Activated naive CD8-positive, alpha-beta T cell treated with anti-CD3 and anti-CD28 coated beads, Interleukin-2, amount 50 U/mL, for 24 hours (primary cell): Measurements from ENCODE around the gene TMEM47.

Experiments
- ATAC-seq: fragments of 150-1000 bp; cut with Tn5 transposase; one replicate; pipeline ENCODE4 v1.10.0; 2021
- DNase-seq: peaks from one replicate; pipeline ENCODE4 v3.0.0; 2021
- H3K27ac Mint-ChIP-seq: one replicate; pipeline ENCODE4 v1.8.0; 2021; ENCODE audit warnings: mild to moderate bottlenecking, mixed read lengths
- H3K27me3 Mint-ChIP-seq: one replicate; pipeline ENCODE4 v1.8.0; 2021; ENCODE audit warnings: mixed read lengths
- H3K36me3 Mint-ChIP-seq: one replicate; pipeline ENCODE4 v1.8.0; 2021; ENCODE audit warnings: low read depth, mixed read lengths
- H3K4me1 Mint-ChIP-seq: one replicate; pipeline ENCODE4 v1.8.0; 2021; ENCODE audit warnings: mixed read lengths
- H3K4me3 Mint-ChIP-seq: one replicate; pipeline ENCODE4 v1.8.0; 2021; ENCODE audit warnings: mild to moderate bottlenecking, moderate library complexity, mixed read lengths
- H3K9me3 Mint-ChIP-seq: one replicate; pipeline ENCODE4 v1.8.0; 2021; ENCODE audit warnings: mixed read lengths

TMEM47 gene

GRCh38 chrX:34656842-34657725, at the start of gene TMEM47:
TMEM47 (minus strand) TSS chrX:34657285; CDS start chrX:34657029, 256 bp downstream.
- no peak within 1 kb of the TSS for H3K4me3 Mint-ChIP-seq
- ATAC-seq = no peak
- DNase-seq = no peak
- no peak within 1 kb of the TSS for H3K27ac Mint-ChIP-seq
- H3K36me3 Mint-ChIP-seq = no peaks in the 10 kb centered on the region
- peaks cover 20% of the 10 kb centered on the region for H3K27me3 Mint-ChIP-seq
- peaks cover 3% of the 10 kb centered on the region for H3K9me3 Mint-ChIP-seq
- H3K4me1 Mint-ChIP-seq = peaks cover 2% of the 10 kb centered on the region

DNA sequence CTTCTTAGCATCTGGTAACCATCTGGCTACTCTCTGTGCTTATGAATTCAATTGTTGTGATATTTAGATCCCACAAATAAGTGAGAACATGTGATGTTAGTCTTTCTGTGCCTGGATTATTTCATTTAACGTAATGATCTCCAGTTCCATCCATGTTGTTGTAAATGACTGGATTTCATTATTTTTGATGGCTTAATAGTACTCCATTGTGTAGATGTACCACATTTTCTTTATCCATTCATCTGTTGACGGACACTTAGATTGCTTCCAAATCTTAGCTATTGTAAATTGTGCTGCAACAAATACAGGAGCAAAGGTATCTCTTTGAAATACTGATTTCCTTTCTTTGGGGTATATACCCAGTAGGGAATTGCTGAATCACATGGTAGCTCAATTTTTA, 30.0 kb upstream of the TMEM47 start:
- no peaks in the 10 kb centered on the region for H3K36me3 Mint-ChIP-seq
- H3K9me3 Mint-ChIP-seq = peaks cover 8% of the 10 kb centered on the region
- H3K4me1 Mint-ChIP-seq = no peaks in the 10 kb centered on the region
- H3K27me3 Mint-ChIP-seq = no peaks in the 10 kb centered on the region
- ATAC-seq (no peak), DNase-seq (no peak)
- H3K4me3 Mint-ChIP-seq = no peak overlapping the region
- H3K27ac Mint-ChIP-seq = no peak overlapping the region

DNA sequence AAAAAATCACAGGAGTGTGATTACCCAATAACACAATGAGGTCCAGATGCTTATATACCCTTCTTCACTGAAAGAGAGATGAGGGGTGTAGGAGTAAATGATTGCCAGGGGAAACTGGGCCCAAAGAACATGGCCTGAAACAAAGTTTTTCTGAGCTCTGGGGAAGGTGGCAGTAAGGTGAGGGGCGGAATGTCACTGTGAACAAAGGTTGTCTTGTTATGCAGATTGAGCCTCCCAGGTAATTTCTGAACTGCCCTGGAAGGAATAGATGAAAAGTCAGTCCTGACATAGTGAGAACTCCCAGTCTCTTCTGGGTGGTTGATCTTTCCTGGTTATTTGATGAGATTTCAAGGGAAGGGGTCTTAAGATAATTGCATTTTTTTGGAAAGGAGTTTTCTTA, 2.5 kb upstream of the TMEM47 start:
- ATAC-seq (no peak), DNase-seq (no peak)
- peaks cover 3% of the 10 kb centered on the region for H3K9me3 Mint-ChIP-seq
- H3K27me3 Mint-ChIP-seq = peaks cover 20% of the 10 kb centered on the region
- no peaks in the 10 kb centered on the region for H3K36me3 Mint-ChIP-seq
- H3K27ac Mint-ChIP-seq = no peak overlapping the region
- H3K4me3 Mint-ChIP-seq = no peak overlapping the region
- H3K4me1 Mint-ChIP-seq = peaks cover 2% of the 10 kb centered on the region

DNA sequence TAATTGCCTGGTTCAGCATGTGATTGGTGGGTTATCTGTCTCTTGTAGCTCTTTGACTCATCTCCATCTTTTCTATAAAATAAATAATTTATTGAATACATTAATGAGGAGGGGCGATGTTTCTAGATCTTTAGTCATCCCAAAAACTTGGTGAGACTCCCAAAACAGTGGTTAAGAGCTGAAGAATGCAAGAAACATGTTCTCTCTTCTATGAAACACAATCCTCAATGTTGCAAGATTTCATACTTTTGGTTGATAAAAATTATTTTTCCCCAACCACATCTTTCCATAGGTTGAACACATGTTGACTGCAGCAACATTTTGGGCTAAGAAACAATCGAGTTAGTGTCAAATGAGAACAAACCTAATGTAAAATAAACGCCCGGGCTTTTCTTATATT, 1.2 kb upstream of the TMEM47 start:
- ATAC-seq = no peak
- Mint-ChIP-seq H3K4me3 (no peak overlapping the region), H3K9me3 (peaks cover 3% of the 10 kb centered on the region), H3K36me3 (no peaks in the 10 kb centered on the region), H3K27me3 (peaks cover 20% of the 10 kb centered on the region), H3K4me1 (peaks cover 2% of the 10 kb centered on the region), H3K27ac (no peak overlapping the region)
- no peak for DNase-seq

DNA sequence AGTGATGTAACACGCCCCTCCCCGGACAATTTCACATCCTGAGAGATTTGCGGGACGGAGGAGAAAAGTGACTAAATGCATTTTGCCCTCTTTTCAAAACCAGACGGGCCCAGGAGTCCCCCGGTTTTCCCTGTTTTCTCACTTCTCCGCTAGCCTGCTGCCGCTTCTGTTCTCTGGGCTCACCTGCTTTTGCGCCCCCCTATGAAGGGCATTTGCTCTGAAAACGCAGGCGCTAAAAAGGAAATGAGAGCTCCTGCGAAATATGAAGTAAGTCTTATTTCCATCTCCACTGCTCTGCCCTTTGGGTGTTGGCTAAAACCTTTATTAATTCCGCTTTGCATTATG, 613 bp upstream of the TMEM47 start:
- H3K9me3 Mint-ChIP-seq = peaks cover 3% of the 10 kb centered on the region
- peaks cover 20% of the 10 kb centered on the region for H3K27me3 Mint-ChIP-seq
- H3K27ac Mint-ChIP-seq = no peak overlapping the region
- peaks cover 2% of the 10 kb centered on the region for H3K4me1 Mint-ChIP-seq
- no peak overlapping the region for H3K4me3 Mint-ChIP-seq
- DNase-seq (no peak), ATAC-seq (no peak)
- H3K36me3 Mint-ChIP-seq = no peaks in the 10 kb centered on the region

DNA sequence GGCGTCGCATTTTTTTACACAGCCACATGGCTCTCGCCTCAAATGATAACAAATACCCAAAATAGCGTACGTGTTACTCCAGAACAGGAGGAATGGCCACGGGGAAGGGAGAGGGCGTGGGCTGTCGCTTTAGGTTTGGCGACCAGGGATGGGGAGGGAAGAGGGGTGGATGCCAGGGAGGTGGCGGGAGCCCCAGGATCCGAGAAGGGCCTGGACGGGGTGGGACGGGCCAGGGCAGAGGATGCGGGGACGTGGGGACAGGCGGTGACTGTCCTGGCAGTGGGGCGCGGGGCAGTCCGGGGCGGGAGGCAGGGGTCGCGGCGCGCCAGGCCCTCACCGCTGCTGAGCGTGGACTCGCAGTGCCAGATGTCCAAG, 631 bp downstream of the TMEM47 start:
- Mint-ChIP-seq H3K27me3 (peaks cover 20% of the 10 kb centered on the region), H3K4me3 (no peak overlapping the region), H3K4me1 (peaks cover 2% of the 10 kb centered on the region), H3K9me3 (no peaks in the 10 kb centered on the region), H3K36me3 (no peaks in the 10 kb centered on the region), H3K27ac (no peak overlapping the region)
- DNase-seq (no peak), ATAC-seq (no peak)

DNA sequence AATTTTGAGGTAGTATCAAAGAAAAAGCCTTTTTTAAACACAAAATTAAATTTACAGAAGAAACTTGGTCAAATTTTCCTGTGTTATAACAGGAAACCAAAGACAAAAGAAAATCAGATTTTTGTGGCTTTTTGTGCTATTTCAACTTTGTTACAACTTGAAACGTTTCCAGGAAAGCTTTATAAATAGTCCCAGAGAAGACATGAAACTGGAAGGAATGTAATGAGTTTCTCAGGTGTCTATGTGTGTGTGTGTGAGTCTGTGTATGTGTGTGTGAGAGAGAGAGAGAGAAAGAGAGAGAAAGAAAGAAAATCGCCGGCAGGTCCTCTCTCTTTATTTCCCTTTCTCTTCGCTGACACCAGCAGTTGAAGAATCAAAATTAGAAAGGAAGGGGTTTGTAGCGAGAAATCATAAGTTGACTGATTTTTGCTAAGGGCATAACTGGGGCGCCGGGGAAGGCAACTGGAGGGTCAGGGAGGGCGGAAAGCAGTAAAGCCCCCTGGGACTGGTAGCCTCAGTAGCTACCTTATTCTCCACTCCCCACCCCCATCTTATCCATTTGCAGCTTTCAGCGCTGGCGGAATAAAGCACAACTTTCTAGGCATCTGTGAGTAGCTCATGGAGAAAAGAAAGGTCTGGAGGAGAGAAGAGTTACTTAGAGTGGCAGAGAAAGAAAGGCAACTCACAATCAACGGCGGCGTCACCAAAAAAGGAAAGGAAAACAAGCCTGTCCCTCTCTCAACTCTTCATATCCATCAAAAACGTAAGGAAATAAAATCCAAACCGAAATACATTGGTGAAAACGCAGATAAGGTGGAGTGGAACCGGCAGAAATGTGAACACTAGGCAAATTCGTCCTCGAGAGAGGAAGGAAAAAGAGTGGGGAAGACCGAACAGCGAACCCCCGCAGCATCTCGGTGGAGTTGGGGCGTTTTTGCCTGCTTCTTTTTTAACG, 1.3 kb downstream of the TMEM47 start:
- no peak overlapping the region for H3K4me3 Mint-ChIP-seq
- no peak for ATAC-seq

DNA sequence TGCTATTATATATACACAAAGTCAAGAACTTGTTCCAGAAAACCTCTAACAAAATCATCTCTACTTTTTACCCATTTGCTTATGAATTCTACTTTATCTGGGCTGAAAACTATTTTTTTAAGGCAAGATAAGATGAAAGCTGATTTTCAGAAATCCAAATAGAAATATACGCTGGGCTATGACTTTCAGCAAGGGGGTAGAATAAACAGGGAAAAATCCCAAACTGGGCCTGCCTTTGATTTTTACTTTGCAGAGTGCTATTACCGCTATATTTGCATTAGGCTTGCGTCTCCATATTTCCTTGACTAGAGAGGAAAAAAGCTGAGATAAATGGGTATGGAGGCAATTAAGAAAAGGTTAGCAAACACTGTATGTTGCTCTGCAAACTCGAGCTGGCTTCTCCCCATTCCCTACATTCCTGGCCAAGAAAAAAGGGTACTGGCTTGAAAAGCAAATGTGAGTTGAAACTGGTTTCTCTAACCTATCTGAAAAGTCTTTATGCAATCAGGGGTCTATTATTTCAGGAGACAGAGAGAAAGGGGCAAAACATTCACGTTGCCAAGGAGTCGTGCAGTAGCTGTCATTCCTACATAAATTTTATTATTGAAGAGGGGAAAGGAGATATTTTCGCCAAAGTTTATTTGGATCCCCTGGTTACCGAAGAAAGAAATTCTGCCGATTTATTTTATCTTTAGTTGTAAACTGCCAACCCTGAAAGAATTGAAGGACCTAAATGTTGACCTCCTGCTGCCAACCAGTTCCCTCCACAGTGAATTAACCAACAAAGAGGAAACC, 2.2 kb downstream of the TMEM47 start:
- no peaks in the 10 kb centered on the region for H3K9me3 Mint-ChIP-seq
- H3K4me1 Mint-ChIP-seq = peaks cover 2% of the 10 kb centered on the region
- no peak overlapping the region for H3K4me3 Mint-ChIP-seq
- ATAC-seq (no peak), DNase-seq (no peak)
- no peaks in the 10 kb centered on the region for H3K36me3 Mint-ChIP-seq
- H3K27ac Mint-ChIP-seq = no peak overlapping the region
- H3K27me3 Mint-ChIP-seq = peaks cover 20% of the 10 kb centered on the region

More for the DNA sequence above, 1.3 kb downstream of the TMEM47 start:
- Mint-ChIP-seq H3K27me3 (peaks cover 20% of the 10 kb centered on the region), H3K9me3 (no peaks in the 10 kb centered on the region), H3K27ac (no peak overlapping the region), H3K4me1 (peaks cover 2% of the 10 kb centered on the region), H3K36me3 (no peaks in the 10 kb centered on the region)
- DNase-seq = no peak

- H3K27me3 Mint-ChIP-seq = peaks cover 16% of the 10 kb centered on the region
- DNase-seq (no peak), ATAC-seq (no peak)
- H3K9me3 Mint-ChIP-seq = no peaks in the 10 kb centered on the region
- no peaks in the 10 kb centered on the region for H3K36me3 Mint-ChIP-seq
- no peak overlapping the region for H3K27ac Mint-ChIP-seq
- peaks cover 2% of the 10 kb centered on the region for H3K4me1 Mint-ChIP-seq
- H3K4me3 Mint-ChIP-seq = no peak overlapping the region
Observed at GRCh38 chrX:34653811-34654210, 3.3 kb downstream of the TMEM47 start.

DNA sequence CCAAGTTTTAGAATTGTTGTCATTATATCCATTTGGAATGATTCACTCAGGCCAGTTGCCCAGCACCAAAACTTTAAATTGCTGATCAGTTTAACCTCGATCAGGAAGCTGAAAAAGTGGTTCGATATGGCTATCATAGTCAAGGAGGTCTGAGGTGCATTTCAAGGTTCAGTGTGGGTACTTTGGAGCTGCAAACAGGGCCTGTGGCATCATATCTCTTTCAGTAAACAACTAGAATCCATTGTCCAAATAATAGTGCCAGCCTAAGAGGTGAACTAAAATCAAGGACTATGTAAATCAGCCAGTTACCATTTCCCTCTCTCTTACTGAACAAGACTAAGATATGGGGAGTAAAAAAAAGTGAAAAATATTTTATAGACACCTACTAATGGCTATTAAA, 14.2 kb downstream of the TMEM47 start:
- no peak for ATAC-seq
- H3K4me3 Mint-ChIP-seq = no peak overlapping the region
- no peaks in the 10 kb centered on the region for H3K4me1 Mint-ChIP-seq
- H3K27ac Mint-ChIP-seq = no peak overlapping the region
- H3K9me3 Mint-ChIP-seq = no peaks in the 10 kb centered on the region
- no peak for DNase-seq
- no peaks in the 10 kb centered on the region for H3K27me3 Mint-ChIP-seq
- H3K36me3 Mint-ChIP-seq = no peaks in the 10 kb centered on the region

GRCh38 chrX:34638116-34638515, 19.0 kb downstream of the TMEM47 start:
- Mint-ChIP-seq H3K27me3 (no peaks in the 10 kb centered on the region), H3K4me3 (no peak overlapping the region), H3K4me1 (no peaks in the 10 kb centered on the region), H3K36me3 (no peaks in the 10 kb centered on the region), H3K27ac (no peak overlapping the region), H3K9me3 (no peaks in the 10 kb centered on the region)
- no peak for ATAC-seq
- DNase-seq = no peak

- ATAC-seq = no peak
- Mint-ChIP-seq H3K27ac (no peak overlapping the region), H3K4me1 (no peaks in the 10 kb centered on the region), H3K27me3 (no peaks in the 10 kb centered on the region), H3K36me3 (no peaks in the 10 kb centered on the region), H3K4me3 (no peak overlapping the region), H3K9me3 (no peaks in the 10 kb centered on the region)
- DNase-seq = no peak
Observed at GRCh38 chrX:34634349-34634748, 22.7 kb downstream of the TMEM47 start.

DNA sequence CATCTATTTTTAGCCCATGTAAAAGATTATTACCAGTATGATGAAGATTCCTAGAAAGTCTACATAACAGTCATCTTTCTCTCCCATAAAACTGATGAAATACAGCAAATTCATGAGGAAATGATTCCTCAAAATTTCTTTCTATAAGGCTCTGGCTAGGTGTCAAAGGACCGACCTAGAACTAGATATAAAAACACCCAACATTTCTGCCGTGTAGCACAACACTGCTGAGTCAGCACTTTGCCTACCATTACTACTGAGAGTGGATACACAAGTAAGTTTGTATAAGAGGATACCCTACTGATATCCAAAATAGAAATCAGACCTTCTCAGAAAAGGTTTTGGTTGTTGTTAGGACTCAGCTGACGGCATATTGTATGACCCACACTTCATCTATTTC, 24.7 kb downstream of the TMEM47 start:
- H3K27ac Mint-ChIP-seq = no peak overlapping the region
- H3K36me3 Mint-ChIP-seq = no peaks in the 10 kb centered on the region
- no peak for DNase-seq
- H3K4me1 Mint-ChIP-seq = no peaks in the 10 kb centered on the region
- ATAC-seq = no peak
- H3K27me3 Mint-ChIP-seq = no peaks in the 10 kb centered on the region
- H3K9me3 Mint-ChIP-seq = no peaks in the 10 kb centered on the region
- H3K4me3 Mint-ChIP-seq = no peak overlapping the region

GRCh38 chrX:34631479-34632220, 25.4 kb downstream of the TMEM47 start:
- Mint-ChIP-seq H3K9me3 (no peaks in the 10 kb centered on the region), H3K4me3 (no peak overlapping the region)

More at GRCh38 chrX:34631479-34632220, 25.4 kb downstream of the TMEM47 start:
- DNase-seq = no peak
- H3K27ac Mint-ChIP-seq = no peak overlapping the region
- H3K4me1 Mint-ChIP-seq = no peaks in the 10 kb centered on the region
- no peaks in the 10 kb centered on the region for H3K36me3 Mint-ChIP-seq
- H3K27me3 Mint-ChIP-seq = no peaks in the 10 kb centered on the region
- ATAC-seq = no peak
